T1000 (cell line): ENCODE measurements around the gene DMKN.

ENCODE experiments used
- DNase-seq: peaks from one replicate; lab custom pipeline; 2025; ENCODE audit warnings: mixed read lengths; lab: John Stamatoyannopoulos, UW

The DMKN gene

GRCh38 chr19:35524181-35524837 is 10.9 kb upstream of the DMKN start:
- no peak for DNase-seq

GRCh38 chr19:35522745-35523327 is 9.4 kb upstream of the DMKN start:
- no peak for DNase-seq

- DNase-seq = no peak
Measured at GRCh38 chr19:35521124-35521743, 7.8 kb upstream of the DMKN start.

GRCh38 chr19:35519291-35519690 is 5.8 kb upstream of the DMKN start:
- DNase-seq = no peak

- DNase-seq = no peak
Measured at GRCh38 chr19:35518313-35518712, 4.9 kb upstream of the DMKN start.

GRCh38 chr19:35517342-35517741 is 3.9 kb upstream of the DMKN start:
- no peak for DNase-seq

- no peak for DNase-seq
Measured at GRCh38 chr19:35516310-35516709, 2.9 kb upstream of the DMKN start.

- DNase-seq = no peak
Measured at GRCh38 chr19:35514282-35514809, 897 bp upstream of the DMKN start.

GRCh38 chr19:35512831-35513627 is 420 bp downstream of the DMKN start:
- no peak for DNase-seq

- no peak for DNase-seq
Measured at GRCh38 chr19:35511337-35511736, 2.1 kb downstream of the DMKN start.

- no peak for DNase-seq
Measured at GRCh38 chr19:35510626-35510964, 2.9 kb downstream of the DMKN start.

GRCh38 chr19:35509861-35510625 is 3.4 kb downstream of the DMKN start:
- no peak for DNase-seq

GRCh38 chr19:35509018-35509652 is 4.3 kb downstream of the DMKN start:
- DNase-seq = no peak

GRCh38 chr19:35508129-35508528 is 5.3 kb downstream of the DMKN start:
- DNase-seq = no peak

GRCh38 chr19:35507561-35507960 is 5.9 kb downstream of the DMKN start:
- no peak for DNase-seq

GRCh38 chr19:35506011-35506410 is 7.4 kb downstream of the DMKN start:
- no peak for DNase-seq

GRCh38 chr19:35502751-35503150 is 10.7 kb downstream of the DMKN start:
- DNase-seq = no peak

GRCh38 chr19:35501684-35502083 is 11.8 kb downstream of the DMKN start:
- no peak for DNase-seq

GRCh38 chr19:35500611-35501010 is 12.8 kb downstream of the DMKN start:
- DNase-seq = no peak

GRCh38 chr19:35498984-35499527 is 14.4 kb downstream of the DMKN start:
- DNase-seq = no peak

- DNase-seq = no peak
Measured at GRCh38 chr19:35498220-35498619, 15.2 kb downstream of the DMKN start.
